ENCODE results near the gene ZNF516.

Gene ZNF516

GRCh38 chr18:76350134-76351025, 144.7 kb downstream of the ZNF516 start:
- in situ Hi-C loops (cut with MboI; ENCODE audit: low pct_unique_long_range_greater_than_20kb, low sequenced_read_pairs, unreplicated experiment), result no loop called here
- DNase-seq (ENCODE audit: low spot score), result no peak
- TF ChIP-seq CTCF (IDR thresholded peaks at IDR 0.05; ENCODE audit: extremely low read depth, insufficient read depth, missing control alignments), result no peak

DNA sequence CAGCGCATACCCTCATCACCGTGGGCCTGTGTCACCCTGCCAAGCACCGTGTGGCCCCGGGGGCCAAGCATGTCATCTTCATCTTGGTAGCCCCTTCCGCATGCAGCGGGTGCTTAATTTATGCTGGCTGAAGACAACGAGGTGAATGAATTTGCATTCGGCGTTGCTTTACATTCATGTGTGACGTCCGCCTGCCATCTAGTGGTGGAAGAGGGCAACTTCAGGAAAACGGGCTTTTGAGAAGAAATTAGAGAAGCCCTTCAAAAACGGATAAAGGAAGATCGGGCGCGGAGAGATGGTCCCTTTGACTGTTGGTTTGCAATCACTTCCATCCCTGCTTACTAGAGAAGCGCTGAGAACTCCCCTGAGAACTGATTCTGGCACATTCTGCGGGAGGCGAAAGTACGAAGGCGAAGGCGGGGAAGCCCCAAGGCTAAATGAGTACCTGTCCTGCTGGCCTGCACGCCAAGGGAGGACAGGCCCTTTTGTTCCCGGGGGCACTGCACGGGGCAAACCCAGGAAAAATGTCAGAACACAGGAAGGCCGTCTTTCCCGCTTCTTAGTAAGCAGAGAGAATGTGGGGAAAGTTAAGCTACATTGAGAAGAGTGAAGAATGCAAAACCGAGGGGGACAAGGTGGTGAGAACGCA, 145.9 kb downstream of the ZNF516 start:
- in situ Hi-C loops (cut with MboI; ENCODE audit: low pct_unique_long_range_greater_than_20kb, low sequenced_read_pairs, unreplicated experiment), result no loop called here
- peak; percentile 90 for TF ChIP-seq CTCF (IDR thresholded peaks at IDR 0.05; ENCODE audit: extremely low read depth, insufficient read depth, missing control alignments)
- peak; percentile 86 for DNase-seq (ENCODE audit: low spot score)

GRCh38 chr18:76348267-76349066, 146.6 kb downstream of the ZNF516 start:
- no peak for TF ChIP-seq CTCF (IDR thresholded peaks at IDR 0.05; ENCODE audit: extremely low read depth, insufficient read depth, missing control alignments)
- no peak for DNase-seq (ENCODE audit: low spot score)
- in situ Hi-C loops (cut with MboI; ENCODE audit: low pct_unique_long_range_greater_than_20kb, low sequenced_read_pairs, unreplicated experiment), result no loop called here

- TF ChIP-seq CTCF (IDR thresholded peaks at IDR 0.05; ENCODE audit: extremely low read depth, insufficient read depth, missing control alignments), result no peak
- in situ Hi-C loops (cut with MboI; ENCODE audit: low pct_unique_long_range_greater_than_20kb, low sequenced_read_pairs, unreplicated experiment), result no loop called here
These were observed 147.7 kb downstream of the ZNF516 start for GRCh38 chr18:76347341-76347740.

GRCh38 chr18:76346490-76347130, 148.4 kb downstream of the ZNF516 start:
- no peak for TF ChIP-seq CTCF (IDR thresholded peaks at IDR 0.05; ENCODE audit: extremely low read depth, insufficient read depth, missing control alignments)
- no peak for DNase-seq (ENCODE audit: low spot score)
- in situ Hi-C loops (cut with MboI; ENCODE audit: low pct_unique_long_range_greater_than_20kb, low sequenced_read_pairs, unreplicated experiment), result no loop called here

More at GRCh38 chr18:76347341-76347740, 147.7 kb downstream of the ZNF516 start:
- no peak for DNase-seq (ENCODE audit: low spot score)

- no peak for DNase-seq (ENCODE audit: low spot score)
- TF ChIP-seq CTCF (IDR thresholded peaks at IDR 0.05; ENCODE audit: extremely low read depth, insufficient read depth, missing control alignments), result no peak
- in situ Hi-C loops (cut with MboI; ENCODE audit: low pct_unique_long_range_greater_than_20kb, low sequenced_read_pairs, unreplicated experiment), result no loop called here
These were observed 149.1 kb downstream of the ZNF516 start for GRCh38 chr18:76345901-76346300.

All from GM13977 (cell line).